Endodermal cell (in vitro differentiated cells): ENCODE measurements around the gene ZMIZ1. TPM values are rescaled to one million over a fixed set of nuclear protein-coding genes. Genes with fewer than 3 reads are reported as not detected.

Experiments
- DNase-seq: peaks from one replicate; pipeline ENCODE4 v3.0.0-alpha.2; 2017
- H3K27ac ChIP-seq: 2 replicates; pipeline ENCODE4 v1.5.1; 2013; ENCODE audit warnings: mild to moderate bottlenecking, low read depth, low read length, moderate library complexity
- H3K27me3 ChIP-seq: 2 replicates; pipeline ENCODE4 v1.6.1; 2013; ENCODE audit warnings: mild to moderate bottlenecking, low read length, moderate library complexity; ENCODE audit not compliant: insufficient read depth, control insufficient read depth, poor library complexity, severe bottlenecking
- H3K36me3 ChIP-seq: 2 replicates; pipeline ENCODE4 v1.7.0; 2013; ENCODE audit warnings: mild to moderate bottlenecking, low read length, moderate library complexity; ENCODE audit not compliant: control insufficient read depth, insufficient read depth
- H3K4me1 ChIP-seq: one replicate; pipeline ENCODE4 v1.7.0; 2013; ENCODE audit warnings: low read length; ENCODE audit not compliant: control insufficient read depth, insufficient read depth
- H3K4me3 ChIP-seq: 2 replicates; pipeline ENCODE4 v1.5.1; 2013; ENCODE audit warnings: mild to moderate bottlenecking, low read length, moderate library complexity
- H3K9ac ChIP-seq: 2 replicates; pipeline ENCODE4 v1.6.1; 2013; ENCODE audit warnings: mild to moderate bottlenecking, low read length, moderate library complexity; ENCODE audit not compliant: poor library complexity, severe bottlenecking; ENCODE audit errors: extremely low read depth
- H3K9me3 ChIP-seq: 2 replicates; pipeline ENCODE4 v1.6.1; 2013; ENCODE audit warnings: mild to moderate bottlenecking, low read length, moderate library complexity; ENCODE audit not compliant: control insufficient read depth
- H3K27ac Mint-ChIP-seq: 2 replicates; pipeline ENCODE4 v1.8.0; 2020; ENCODE audit warnings: mixed read lengths
- H3K27me3 Mint-ChIP-seq: 2 replicates; pipeline ENCODE4 v1.8.0; 2021; ENCODE audit warnings: mild to moderate bottlenecking, mixed read lengths; ENCODE audit not compliant: insufficient read depth
- H3K36me3 Mint-ChIP-seq: 2 replicates; pipeline ENCODE4 v1.8.0; 2020; ENCODE audit warnings: low read depth, mixed read lengths
- H3K4me1 Mint-ChIP-seq: 2 replicates; pipeline ENCODE4 v1.8.0; 2020; ENCODE audit warnings: mixed read lengths
- H3K4me3 Mint-ChIP-seq: 2 replicates; pipeline ENCODE4 v1.8.0; 2020; ENCODE audit warnings: mild to moderate bottlenecking, moderate library complexity, mixed read lengths
- H3K9me3 Mint-ChIP-seq: 2 replicates; pipeline ENCODE4 v1.8.0; 2020; ENCODE audit warnings: mild to moderate bottlenecking, mixed read lengths
- CTCF ChIP-seq: fragments of 200-600 bp; sonication (generic); conservative IDR thresholded peaks from 2 replicates; pipeline ENCODE4 v1.5.0; 2021; ENCODE audit warnings: antibody characterized with exemption, mild to moderate bottlenecking
- WGBS, 2 experiments: methylation state at CpG; one replicate each; pipeline versions ENCODE4 v1.1.5 to v1.1.7; 2013; ENCODE audit warnings: missing lambda C conversion rate in 2 of 2, mixed read lengths in 1 of 2; ENCODE audit not compliant: insufficient coverage in 1 of 2, insufficient read length in 1 of 2; 5-methylcytosine and 5-hydroxymethylcytosine counted together
- total RNA-seq, 2 donors: library from RNA; stranded (reverse); fragmentation: NEBNext Ultra II Directional in 1 of 2; extraction: Animal tissue kit (Norgen Biotek cat#: 25700) in 1 of 2; gene quantifications; 2 replicates in 1 of 2; 3 replicates in 1 of 2; pipeline ENCODE4 v1.2.1, GENCODE V29; 2021

ZMIZ1 gene
- total RNA-seq, 2 donors from 2014 or later: 65.3 to 67.5 TPM

DNA sequence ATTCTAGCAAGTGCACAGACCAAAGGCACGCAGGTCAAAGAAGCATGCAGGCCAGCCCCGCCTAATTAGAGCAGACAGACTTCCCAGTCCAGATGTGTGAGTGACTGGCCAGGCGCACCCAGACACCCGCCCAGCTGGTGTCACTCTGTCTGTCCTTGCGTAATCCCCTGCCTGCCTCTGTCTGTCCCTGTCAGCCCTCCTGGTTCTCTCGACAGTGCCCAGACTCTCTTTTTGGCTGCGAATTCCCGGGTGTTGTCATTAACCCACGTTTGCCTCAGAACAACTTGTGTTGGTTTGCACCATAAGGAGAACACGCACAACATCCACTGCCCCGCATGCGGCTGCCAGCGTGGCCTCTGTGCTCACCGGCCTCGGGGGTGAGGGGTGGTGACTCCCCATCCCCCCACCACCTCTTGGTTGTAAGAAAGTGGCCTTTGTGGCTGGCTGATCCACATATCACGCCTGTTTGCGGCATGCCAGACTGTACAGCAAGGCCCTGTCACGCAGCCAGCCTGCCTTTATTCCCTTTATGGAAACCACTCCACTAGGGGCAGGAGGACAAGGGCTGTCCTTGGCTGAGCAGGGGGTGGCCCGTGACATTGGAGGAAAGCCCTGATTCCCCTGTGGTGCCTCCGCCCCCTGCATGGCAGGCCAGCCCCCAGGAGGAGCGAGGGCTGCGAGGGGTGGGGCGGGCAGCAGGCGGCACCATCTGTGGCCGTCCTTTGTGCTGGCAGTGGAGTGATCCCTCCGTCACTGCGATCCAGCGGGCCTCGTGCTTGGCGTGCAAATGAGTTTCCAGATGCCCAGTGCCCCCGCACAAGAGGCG, 205.7 kb downstream of the ZMIZ1 start:
- Mint-ChIP-seq H3K36me3 (peaks cover 35% of the 10 kb centered on the region), H3K27me3 (no peaks in the 10 kb centered on the region), H3K27ac (no peak overlapping the region), H3K4me3 (no peak overlapping the region), H3K9me3 (peaks cover 7% of the 10 kb centered on the region), H3K4me1 (peaks cover 17% of the 10 kb centered on the region)
- TF ChIP-seq CTCF: no peak
- no peaks in the 10 kb centered on the region for H3K4me1 ChIP-seq
- 93 to 98% methylated on average over 24 to 32 of the region's 32 CpGs for WGBS, 2 experiments
- H3K9ac ChIP-seq: no peak overlapping the region
- H3K9me3 ChIP-seq: no peaks in the 10 kb centered on the region
- H3K27ac ChIP-seq: peak overlapping the region; percentile 86
- H3K4me3 ChIP-seq: no peak overlapping the region
- DNase-seq: no peak
- H3K36me3 ChIP-seq: peaks cover 34% of the 10 kb centered on the region
- no peaks in the 10 kb centered on the region for H3K27me3 ChIP-seq

DNA sequence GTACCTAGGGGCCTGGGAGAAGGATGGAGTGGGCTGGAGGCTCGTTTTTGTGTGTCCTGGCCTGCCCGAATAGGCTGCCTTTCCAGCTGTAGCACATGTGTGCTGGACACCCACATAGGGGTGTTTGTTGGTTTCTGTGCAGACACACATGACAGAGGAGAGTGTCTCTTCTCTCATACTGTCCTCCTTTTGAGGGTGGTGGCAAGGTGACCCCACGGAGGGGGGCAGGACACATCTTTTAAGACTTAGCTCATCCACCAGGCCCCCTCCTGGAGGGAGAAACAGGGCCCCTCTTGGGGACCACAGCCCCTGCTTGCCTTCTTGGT, 206.3 kb downstream of the ZMIZ1 start:
- H3K9ac ChIP-seq: no peak overlapping the region
- TF ChIP-seq CTCF: no peak
- no peak for DNase-seq
- H3K27me3 ChIP-seq: no peaks in the 10 kb centered on the region
- peaks cover 39% of the 10 kb centered on the region for H3K36me3 ChIP-seq
- Mint-ChIP-seq H3K4me1 (peaks cover 13% of the 10 kb centered on the region), H3K36me3 (peaks cover 37% of the 10 kb centered on the region), H3K27me3 (no peaks in the 10 kb centered on the region), H3K27ac (no peak overlapping the region), H3K9me3 (peaks cover 7% of the 10 kb centered on the region), H3K4me3 (no peak overlapping the region)
- no peak overlapping the region for H3K4me3 ChIP-seq
- 90 to 93% methylated on average over 3 of the region's 3 CpGs for WGBS, 2 experiments
- H3K4me1 ChIP-seq: no peaks in the 10 kb centered on the region
- peak overlapping the region; percentile 86 for H3K27ac ChIP-seq
- no peaks in the 10 kb centered on the region for H3K9me3 ChIP-seq

DNA sequence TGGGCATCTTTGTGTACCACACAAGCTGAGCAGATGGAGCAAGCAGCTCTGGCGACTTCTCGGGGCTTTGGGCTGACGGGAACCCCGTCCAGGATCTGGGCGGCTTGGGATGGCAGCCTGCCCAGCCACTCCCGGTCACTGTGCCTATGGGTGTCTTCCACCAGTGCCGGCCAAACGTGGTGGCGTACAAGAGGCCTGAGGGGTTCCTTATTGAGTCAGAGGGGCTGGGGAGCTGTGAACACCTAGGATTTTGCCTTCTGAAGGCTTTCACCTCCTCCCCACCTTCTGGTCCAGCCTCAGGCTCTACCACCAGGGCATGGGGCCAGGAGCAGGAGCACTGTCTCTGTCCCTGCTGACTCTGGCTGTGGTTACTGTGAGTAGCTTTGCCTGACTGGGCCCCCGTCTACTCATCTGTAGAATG, 206.7 kb downstream of the ZMIZ1 start:
- DNase-seq: no peak
- H3K4me3 ChIP-seq: no peak overlapping the region
- H3K36me3 ChIP-seq: peaks cover 43% of the 10 kb centered on the region
- no peak for TF ChIP-seq CTCF
- no peaks in the 10 kb centered on the region for H3K4me1 ChIP-seq
- H3K9ac ChIP-seq: no peak overlapping the region
- Mint-ChIP-seq H3K4me1 (peaks cover 9% of the 10 kb centered on the region), H3K36me3 (peaks cover 41% of the 10 kb centered on the region), H3K4me3 (no peak overlapping the region), H3K27me3 (no peaks in the 10 kb centered on the region), H3K9me3 (peaks cover 7% of the 10 kb centered on the region), H3K27ac (no peak overlapping the region)
- WGBS, 2 experiments: 94 to 97% methylated on average over 7 to 10 of the region's 10 CpGs
- no peaks in the 10 kb centered on the region for H3K9me3 ChIP-seq
- H3K27ac ChIP-seq: peak overlapping the region; percentile 86
- no peaks in the 10 kb centered on the region for H3K27me3 ChIP-seq
